HG03175 (cell line): ENCODE data around the gene CDK2AP2.
A peak's percentile ranks its signal among the peaks of the same experiment; 100 is the strongest.
"Not testable (repeated sequence)": the region's sequence is repeated elsewhere in the genome, so short reads cannot be mapped to it uniquely, and the experiment has no call there.

Experiments used
- ATAC-seq: cut with Tn5 transposase; IDR thresholded peaks from one replicate; pipeline ENCODE4 v1.9.1; 2021; ENCODE audit warnings: mild to moderate bottlenecking, moderate library complexity; ENCODE audit not compliant: unreplicated experiment

Gene CDK2AP2, protein sequence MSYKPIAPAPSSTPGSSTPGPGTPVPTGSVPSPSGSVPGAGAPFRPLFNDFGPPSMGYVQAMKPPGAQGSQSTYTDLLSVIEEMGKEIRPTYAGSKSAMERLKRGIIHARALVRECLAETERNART

DNA sequence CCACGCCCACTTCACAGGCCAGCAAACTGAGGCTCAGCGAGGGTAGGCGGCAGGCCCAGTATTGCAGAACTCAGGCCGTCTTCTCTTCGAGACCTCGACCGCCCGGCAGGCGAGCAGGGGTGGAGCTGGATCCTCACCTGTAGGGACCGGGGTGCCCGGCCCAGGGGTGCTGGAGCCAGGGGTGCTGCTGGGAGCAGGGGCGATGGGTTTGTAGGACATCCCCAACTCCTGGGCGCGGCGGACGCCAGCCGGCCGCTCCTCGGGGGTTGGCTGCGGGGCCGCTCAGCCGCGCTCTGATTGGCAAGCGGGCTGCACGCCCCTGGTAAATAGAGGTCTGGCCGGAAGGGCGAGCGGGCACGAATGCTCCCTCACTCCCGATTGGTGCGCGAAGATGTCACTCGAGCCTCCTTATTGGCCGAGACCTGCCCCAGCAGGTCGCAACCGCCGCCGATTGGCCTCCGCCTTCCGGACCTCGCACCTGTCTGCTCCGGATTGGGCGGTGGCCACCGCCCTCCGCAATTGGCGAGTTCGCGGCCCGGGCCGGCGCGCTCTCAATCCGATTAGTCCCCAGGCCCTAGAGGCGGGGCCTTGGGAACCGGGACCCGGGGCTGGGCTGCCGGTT is at the start of gene CDK2AP2:
TSS of gene CDK2AP2 (minus strand) at position 299 of the 622 bp plus-strand sequence. CDS start at position 219, 80 bp downstream.
- peak; percentile 72 for ATAC-seq

DNA sequence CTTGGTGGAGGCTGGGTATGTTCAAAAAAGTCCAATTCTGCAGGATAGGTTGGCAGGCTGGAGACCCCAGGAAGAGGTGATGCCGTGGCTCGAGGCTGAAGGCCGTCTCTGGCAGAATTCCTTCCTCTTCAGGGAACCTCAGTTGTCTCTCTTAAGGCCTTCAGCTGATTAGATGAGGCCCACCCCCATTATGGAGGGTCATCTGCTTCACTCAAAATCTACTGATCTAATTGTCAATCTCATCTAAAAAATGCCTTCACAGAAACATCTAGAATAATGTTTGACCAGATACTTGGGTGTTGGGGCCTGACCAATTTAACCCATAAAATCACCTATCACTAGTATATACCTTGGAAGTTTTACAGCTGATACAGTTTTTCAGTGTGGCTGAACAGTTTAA is 48.3 kb upstream of the CDK2AP2 start:
- ATAC-seq = no peak

DNA sequence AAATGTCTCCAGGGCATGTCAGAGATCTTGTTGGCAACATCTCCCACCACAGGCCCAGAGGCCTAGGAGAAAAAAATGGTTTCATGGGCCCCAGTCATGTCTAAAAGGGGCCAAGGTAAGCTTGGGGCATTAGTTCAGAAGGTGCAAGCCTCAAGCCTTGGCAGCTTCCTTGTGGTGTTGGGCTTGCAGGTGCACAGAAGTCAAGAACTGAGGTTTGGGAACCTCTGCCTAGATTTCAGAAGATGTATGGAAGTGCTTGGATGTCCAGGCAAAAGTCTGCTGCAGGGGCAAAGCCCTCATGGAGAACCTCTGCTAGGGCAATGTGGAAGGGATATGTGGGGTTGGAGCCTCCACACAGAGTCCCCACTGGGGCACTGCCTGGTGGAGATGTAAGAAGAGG is 43.7 kb upstream of the CDK2AP2 start:
- not testable (repeated sequence) for ATAC-seq

DNA sequence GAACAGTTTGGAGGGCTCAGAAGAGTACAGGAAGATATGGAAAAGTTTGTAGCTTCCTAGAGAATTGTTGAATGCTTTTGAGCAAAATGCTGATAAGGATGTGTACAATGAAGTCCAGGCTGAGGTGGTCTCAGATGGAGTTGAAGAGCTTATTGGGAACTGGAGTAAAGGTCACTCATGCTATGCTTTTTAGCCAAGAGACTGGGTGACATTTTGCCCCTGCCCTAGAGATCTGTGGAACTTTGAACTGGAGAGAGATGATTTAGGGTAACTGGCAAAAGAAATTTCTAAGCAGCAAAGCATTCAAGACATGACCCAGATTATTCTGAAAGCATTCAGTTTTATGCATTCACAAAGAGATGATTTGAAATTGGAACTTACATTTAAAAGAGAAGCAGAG is 43.2 kb upstream of the CDK2AP2 start:
- ATAC-seq = no peak

DNA sequence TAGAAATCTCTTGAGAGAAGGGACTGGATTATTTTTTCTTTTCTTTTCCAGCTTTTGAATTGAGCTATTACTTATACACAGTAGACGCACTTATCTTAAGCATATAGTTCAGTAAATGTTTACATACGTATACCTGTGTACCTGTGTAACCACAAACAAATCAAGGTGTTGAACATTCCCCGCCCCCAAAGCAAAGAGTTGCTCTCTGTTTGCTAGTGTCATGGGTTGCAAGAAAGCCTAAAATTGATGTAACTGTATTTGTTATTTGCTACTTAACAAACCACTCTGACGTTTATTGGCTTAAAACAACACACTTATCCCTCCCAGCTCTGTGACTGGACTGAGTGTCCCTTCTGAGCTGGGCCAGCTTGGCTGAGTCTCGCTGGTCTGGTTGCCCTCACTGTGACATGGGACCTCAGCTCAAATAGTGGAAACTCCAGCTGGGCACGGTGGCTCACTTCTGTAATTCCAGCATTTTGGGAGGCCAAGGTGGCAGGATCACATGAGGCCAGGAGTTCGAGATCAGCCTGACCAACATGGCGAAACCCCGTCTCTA is 40.7 kb upstream of the CDK2AP2 start:
- no peak for ATAC-seq

DNA sequence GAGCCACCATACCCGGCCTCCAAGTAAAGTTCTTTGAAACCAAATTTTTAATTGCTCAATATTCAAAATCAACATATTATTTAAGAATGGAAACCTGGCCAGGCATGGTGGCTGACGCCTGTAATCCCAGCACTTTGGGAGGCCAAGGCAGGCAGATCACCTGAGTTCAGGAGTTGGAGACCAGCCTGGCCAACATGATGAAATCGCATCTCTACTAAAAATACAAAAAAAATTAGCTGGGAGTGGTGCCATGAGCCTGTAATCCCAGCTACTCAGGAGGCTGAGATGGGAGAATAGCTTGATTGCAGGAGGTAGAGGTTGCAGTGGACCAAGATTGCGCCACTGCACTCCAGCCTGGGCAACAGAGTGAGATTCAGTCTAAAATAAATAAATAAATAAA is 40.1 kb upstream of the CDK2AP2 start:
- not testable (repeated sequence) for ATAC-seq

DNA sequence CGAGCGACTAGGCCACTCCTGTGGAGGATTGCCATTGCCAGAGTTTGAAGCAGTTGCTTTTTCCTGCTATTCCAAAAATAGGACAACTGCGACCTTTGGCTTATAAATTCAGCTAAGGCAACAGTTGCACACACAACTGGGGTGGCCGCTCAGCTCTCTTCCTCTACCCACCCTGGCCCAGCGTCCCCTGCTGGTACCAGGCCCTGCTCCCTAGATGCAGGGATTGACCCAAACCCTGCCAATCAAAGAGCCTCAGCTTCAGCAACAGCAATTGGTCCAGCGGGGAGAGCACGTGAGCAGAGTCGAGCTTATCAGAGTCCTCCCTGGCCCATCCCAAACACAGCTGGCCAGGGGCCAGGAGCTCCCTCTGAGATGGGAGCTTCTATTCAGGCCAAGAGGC is 37.3 kb upstream of the CDK2AP2 start:
- no peak for ATAC-seq

DNA sequence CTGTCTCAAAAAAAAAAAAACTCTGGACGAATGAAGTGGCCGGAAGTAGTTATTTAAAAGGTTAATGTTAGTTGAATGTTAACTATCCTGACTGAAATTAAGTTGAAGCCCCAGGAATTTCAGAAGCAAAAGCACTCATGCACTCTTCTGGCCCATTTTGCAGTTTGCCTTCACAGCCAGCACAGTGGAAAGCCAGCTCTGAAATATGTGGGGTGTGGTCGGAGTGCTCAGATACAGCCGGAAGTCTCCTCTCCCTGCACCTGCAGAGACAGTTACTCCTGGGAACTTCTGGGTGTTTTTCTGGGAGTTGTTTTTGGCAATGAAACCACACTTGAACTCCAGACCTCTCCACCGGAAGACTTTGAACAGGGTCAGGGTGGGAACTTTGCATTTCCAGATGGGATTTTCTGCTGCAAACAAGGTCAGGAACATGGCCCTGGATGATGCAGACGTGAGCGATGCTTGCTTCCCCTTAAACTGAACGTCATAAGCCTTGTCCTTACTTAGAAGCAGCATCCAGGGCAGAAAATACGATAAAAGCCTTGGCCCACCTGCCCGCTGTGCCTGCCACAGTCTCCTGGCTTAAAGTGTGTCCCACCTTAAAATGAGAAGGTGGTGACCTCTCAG is 36.8 kb upstream of the CDK2AP2 start:
- ATAC-seq = no peak

DNA sequence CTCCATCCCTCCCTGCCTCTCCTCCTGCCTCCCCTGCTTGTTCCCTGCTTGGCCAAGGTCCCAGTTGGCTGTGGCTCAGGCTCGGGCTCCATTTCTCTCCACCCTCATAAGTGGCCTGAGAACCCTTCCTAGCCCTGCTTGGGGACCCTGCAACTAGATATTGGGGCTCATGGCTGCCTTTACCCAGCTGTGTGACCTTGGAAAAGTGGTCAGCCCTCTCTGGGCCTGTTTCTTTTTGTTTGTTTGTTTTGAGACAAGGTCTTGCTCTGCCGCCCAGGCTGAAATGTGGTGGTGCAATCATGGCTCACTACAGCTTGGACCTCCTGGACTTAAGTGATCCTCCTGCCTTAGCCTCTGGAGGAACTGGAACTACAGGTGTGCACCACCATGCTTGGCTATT is 35.6 kb upstream of the CDK2AP2 start:
- ATAC-seq = no peak

DNA sequence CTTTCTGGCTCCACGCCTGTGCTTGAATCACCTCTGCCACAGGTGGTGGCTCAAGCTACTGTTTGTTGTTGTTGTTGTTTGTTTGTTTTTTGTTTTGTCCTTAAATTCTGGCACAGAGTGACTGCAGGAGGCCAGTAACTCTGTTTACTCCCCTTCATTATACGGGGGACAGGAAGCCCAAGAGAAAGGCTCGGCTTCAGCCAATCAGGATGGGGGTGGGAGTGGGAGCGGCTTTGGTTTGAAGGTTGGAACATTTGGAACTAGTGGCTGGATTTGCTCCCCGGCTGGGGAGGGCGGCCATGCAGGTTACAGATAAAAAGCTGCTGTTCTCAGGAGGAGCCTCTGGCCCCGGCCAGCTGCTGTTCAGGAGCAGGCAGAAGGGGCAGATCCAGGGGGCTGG is 35.0 kb upstream of the CDK2AP2 start:
- no peak for ATAC-seq

DNA sequence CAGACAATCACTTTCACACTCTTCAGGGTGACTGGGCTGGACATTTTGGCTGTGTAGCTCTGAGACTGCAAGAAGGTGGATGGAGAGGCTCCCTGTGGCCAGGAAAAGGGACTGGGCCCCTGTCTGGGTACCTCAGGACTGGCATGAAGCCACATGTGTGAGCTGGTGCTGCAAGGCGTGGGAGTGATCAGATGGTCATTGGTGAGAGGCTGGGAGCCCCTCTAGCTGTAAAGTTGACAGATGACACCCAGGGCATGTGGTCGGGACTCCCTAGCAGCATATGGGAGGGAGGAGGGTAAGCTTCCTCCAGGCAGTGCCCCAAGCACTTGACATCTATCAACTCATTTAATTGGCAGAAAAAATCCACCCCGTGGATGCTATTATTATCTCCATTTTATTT is 34.2 kb upstream of the CDK2AP2 start:
- ATAC-seq = no peak

DNA sequence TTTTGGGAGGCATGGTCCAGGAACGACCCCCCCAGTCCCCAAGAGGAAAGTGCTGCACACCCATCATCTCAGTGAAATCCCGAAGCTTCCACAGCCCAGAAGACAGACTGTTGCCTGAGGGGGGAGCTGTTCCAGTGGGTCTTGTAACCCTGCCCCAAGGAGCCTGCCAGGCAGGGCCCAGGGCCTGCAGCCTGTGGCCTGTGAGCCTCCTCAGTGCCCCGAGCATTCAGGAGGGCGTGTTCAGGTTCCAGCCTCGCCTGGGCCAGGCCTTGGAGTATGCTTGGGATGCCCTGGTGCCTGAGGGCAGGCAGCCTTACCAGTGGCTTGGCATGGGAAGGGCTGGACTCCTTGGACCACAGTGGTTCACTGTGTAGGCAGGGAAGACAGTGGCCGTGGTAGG is 33.2 kb upstream of the CDK2AP2 start:
- no peak for ATAC-seq

DNA sequence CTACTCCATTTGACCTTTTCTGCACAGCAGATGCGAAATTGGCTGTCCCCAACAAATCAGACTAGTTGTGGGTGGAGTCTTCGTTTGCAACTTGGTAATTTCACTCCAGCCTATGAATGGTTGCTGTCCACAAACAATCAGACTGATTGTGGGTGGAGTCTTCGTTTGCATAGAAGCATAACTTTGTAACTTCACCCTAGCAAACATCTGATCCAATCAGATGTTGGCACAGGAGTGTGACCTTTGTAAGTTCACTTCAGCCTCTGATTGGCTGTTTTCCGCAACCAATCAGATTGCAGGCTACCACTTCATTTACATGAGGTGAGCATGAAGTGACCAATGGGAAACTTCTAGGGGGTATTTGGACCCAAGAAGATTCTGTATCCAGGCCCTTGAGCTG is 31.6 kb upstream of the CDK2AP2 start:
- ATAC-seq = no peak

DNA sequence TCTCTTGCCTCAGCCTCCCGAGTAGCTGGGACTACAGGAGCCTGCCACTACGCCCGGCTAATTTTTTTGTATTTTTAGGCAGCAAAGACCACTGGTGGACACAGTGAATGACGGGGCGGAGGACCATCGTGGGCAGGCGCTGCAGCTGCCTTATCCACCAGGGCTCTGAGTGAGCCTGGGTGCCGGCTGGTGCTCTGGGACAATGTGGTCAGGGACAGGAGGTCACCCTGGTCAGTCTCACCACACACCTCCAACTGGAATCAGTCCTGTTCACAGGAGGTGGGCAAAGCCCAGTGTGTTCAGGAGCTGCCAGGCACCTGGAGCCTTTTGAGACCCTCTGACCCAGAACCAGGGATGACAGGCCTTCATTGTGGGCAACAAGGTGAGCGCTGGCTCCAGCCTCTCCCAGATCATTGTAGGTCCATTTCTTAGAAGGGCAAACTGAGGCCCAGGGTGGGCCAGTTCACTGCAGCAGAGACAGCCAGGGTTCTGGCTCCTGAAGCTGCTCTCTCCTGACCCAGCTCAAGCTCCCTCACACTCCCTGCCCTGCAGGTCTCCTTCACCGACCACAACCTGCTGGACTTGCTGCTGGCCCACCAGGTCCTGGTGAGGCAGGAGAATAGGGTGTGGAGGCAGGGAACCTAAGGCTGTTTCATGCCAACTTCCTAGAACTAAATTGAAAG is 31.0 kb upstream of the CDK2AP2 start:
- ATAC-seq = no peak

DNA sequence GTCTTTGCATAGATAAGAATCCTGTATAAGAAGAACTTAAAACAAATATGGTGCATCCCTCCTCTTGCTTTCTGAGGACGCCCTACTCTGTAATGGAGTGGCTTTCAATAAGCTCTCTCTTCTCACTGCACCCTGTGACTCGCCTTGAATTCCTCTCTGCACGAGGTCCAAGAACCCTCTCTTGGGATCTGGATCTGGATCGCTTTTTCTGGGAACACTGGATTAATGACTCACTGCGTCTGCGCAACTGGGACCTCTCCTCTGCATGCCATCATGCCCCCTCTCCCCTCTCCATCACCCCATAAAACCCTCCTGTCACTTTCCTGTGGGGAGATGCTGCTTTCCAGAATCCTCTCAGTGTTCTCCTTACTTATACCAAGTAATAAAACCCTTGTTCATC is 30.3 kb upstream of the CDK2AP2 start:
- ATAC-seq = no peak

DNA sequence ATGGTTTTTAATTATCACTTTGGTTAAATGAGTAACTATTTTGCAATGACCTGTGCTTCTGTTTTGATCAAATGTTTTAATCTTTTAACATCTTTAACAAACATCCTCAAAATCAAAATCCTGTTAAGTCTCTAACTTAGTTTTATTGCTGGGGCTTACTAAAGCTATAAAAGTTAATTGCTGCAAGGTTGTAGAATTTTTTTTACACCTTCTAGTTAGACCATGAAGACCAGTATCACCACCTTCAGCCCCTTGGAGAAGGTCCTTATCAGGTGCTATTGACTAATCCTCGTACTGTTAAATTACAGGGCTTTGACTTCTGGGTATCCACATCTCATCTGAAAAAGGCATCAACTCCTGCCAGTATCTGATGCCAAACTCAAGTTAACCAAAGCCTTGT is 27.6 kb upstream of the CDK2AP2 start:
- no peak for ATAC-seq

DNA sequence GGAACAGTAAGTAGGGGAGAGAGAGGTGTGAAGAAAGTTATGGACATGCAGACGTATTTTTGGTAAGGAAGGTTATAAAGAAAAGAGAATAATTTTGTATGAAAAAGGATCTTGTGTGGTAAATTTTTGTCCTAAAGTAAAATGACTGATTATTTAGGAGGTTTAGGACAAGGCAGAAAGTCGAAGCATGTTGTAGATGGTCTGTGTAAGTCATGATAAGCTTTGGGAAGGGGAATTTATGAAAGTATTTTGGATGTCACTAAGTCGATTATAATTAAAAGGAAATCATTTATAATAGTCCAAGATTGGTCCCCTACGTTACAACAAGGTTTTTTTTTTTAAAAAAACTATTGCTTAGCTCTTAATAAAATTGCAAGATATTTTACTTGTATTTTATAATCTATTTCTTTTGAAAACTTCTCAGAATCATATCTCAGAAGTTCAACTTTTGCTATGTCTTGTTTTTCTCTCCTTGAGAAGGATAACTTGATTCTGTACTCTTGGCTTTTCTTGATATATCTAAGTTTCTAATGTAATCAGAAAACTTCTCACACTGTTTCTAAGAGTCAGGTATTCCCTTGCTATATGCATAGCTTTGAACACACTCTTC is 26.2 kb upstream of the CDK2AP2 start:
- no peak for ATAC-seq

DNA sequence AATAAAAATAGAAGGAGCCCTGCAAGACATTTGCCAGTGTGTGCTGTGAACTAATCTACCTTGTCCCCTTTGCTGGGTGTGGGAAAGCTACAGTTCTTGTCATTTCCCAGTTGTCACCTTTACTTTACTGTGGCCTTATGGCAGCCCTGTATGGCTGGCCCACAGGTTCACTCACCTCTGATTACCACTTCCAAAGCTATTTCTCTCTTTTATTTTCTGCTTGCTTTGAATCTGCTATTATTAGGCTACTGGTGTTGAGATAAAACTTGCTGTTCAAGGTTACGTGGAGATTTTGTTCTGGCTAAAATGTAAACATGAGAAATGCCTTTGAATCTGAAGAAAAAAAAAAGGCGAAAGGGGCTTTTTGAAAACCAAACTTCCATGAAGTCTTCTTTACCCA is 24.9 kb upstream of the CDK2AP2 start:
- no peak for ATAC-seq

DNA sequence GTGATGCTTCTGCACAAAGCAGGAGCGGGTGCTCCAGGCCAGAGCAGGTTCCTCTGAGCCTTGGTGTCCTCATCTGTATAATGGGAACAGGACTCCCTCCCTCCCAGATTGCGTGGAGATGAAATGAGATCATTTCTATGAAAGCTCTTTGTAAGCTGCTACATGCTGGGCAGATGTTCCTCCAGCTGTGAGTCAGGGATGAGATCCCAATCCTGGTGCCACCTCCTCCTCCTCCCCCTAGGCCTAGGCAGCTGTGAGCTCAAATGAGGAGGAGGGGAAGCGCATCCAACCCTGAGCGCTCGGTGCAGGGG is 22.3 kb upstream of the CDK2AP2 start:
- ATAC-seq = no peak

DNA sequence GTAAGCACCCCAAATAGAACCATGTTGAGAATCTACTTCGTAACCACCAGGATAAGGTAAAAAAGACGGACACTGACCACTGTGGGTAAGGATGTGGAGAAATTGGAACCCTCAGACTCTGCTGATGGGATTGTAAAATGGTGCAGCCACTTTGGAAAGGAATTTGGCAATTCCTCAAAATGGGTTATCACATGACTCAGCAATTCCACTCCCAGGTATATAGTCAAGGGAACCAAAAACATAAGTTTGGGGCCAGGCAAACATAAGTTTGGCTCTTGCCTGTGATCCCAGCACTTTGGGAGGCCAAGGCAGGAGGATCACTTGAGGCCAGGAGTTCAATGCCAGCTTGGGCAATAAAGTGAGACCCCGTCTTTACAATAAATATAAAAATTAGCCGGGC is 20.4 kb upstream of the CDK2AP2 start:
- no peak for ATAC-seq

DNA sequence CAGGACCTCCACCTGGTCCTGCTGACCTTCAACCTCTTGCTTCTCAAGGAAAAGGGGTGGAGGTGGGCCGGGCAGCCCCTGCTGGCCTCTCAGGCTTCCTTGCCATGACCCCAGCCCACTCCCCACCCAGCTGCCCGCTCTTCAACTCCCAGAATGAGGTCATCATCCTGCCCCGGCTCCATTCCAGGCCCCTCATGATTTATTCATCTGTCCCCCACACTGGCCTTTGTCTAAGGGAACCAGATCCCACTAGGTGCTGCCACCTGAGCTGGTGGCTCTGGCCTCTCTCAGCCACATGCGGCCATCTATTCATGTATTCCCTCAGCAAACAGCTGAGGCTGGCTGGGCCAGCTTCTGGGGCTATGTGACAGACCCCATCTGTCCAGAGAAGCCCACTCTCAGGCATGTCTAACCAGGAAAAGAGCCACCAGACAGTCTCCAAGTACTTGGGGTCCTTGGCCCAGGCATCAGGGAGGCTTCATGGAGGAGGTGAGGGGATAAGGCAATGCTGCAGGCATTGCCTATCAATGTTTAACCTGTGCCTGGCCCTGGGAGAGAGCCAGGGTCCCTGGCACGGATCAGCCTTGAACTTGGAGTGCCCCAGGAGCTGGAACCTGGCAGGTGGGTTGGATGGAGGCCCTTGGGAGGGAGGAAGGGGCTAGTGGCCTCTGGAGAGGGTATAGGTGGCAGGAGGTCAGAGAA is 17.5 kb upstream of the CDK2AP2 start:
- ATAC-seq = no peak
